SKM-1 treated with dmso at 0.1 percent for 144 hours (cell line): ENCODE data around the gene FIS1.
A peak's percentile ranks its signal among the peaks of the same experiment; 100 is the strongest.
"Not testable (repeated sequence)": the region's sequence is repeated elsewhere in the genome, so short reads cannot be mapped to it uniquely, and the experiment has no call there.

Source experiments
- DNase-seq: peaks from one replicate; lab custom pipeline; 2025; ENCODE audit not compliant: unreplicated experiment; lab: John Stamatoyannopoulos, UW

The FIS1 gene

DNA sequence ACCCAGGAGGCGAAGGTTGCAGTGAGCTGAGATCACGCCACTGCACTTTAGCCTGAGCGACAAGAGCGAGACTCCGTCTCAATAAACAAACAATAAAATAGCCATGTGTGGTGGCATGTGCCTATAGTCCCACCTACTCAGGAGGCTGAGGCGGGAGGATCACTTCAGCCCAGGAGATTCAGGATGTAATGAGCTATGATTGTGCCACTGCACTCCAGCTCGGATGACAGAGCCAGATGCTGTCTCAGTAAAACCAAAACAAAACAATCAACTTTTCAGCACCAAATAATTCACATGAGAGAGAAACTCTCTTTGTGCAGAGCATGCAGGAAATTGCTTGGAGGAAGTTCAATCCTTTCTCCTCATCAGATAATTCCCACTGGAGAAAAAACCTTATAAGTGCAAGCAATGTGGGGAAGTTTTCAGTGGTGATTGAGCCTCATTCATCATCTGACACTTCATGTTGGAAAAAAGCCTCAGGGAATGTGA is 13.4 kb upstream of the FIS1 start:
- DNase-seq = no peak

DNA sequence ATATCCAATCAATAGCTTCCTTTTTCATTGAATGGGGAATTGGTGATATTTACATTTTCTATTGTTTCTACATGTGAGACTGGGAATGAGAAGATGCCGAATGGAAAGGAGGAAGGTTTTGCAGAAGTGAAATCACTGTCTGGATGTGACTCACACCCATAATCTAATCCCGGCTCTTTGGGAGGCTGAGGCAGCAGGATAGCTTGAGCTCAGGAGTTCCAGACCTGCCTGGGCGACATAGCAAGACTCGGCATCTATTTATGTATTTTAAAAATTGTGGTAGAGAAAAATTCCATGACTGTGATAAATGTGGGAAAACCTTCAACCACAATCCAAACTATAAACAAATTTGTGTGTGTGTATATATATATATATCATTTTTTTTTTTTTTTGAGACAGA is 10.9 kb upstream of the FIS1 start:
- DNase-seq = no peak

DNA sequence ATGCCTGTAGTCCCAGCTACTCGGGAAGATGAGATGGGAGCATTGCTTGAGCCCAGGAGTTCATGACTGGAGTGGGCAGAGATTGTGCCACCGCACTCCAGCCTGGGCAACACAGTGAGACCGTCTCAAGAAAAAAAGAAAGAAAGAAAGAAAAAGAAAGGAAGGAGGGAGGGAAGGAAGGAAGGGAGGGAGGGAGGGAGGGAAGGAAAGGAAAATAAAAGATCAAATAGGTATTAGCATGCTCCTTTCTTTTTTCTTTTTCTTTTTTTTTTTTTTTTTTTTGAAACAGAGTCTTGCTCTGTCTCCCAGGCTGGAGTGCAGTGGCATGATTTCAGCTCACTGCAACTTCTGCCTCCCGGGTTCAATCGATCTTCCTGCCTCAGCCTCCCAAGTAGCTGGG is 8.3 kb upstream of the FIS1 start:
- not testable (repeated sequence) for DNase-seq

DNA sequence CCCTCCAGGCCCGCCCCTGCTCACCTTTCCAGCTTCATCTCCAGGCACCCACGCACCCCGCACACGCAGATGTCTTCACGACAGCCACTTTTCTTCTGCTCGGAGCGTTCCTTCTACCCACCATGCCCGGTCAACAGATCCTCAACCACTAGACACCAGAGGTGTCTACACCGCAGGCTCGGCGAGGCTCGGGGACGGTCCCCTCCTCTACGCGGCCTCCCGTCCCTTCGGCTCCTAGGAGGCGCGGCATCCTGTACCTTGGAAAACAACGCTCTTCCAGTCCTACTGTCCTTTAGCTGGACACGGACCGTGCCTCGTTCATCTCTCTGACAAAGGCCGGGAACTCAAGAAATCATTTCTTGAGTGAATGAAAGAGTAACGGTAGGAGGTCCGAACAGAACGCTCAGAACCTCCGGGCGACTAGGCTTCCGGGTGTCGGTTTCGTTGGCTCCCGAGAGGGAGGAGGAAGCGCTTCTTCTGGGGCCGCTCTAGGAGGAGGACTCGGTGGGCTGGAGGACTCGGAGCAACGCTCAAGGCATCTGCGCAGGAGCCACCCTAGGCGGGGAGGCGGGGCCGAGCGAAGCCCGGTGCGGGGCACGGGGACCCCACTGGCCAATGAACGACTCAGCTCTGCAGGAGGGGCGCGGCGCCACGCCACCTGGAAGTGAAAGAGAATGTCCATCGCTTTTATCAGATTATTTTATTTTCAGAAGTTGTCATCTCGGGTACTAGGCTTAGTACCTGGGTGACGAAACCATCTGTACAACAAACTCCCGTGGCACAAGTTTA is 7.2 kb upstream of the FIS1 start:
- DNase-seq = peak; percentile 98

DNA sequence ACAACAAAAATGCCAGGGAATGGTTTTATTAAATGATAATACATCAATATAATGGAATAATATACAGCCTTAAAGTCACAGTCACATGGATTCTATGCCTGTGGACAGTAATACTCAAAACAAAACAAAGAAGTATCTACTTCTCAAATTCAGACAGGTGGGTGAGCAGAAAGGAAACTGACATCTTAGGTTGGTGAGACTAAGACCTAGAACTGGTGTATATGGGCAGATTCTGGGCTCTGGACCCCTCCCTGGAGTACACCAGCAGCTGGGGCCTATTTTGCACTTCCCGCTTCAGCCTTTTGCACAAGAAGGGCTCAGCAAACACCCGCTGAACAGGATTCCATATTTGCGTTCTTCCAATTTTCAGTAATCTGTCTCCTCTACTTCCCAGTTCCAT is 5.4 kb upstream of the FIS1 start:
- DNase-seq = no peak

DNA sequence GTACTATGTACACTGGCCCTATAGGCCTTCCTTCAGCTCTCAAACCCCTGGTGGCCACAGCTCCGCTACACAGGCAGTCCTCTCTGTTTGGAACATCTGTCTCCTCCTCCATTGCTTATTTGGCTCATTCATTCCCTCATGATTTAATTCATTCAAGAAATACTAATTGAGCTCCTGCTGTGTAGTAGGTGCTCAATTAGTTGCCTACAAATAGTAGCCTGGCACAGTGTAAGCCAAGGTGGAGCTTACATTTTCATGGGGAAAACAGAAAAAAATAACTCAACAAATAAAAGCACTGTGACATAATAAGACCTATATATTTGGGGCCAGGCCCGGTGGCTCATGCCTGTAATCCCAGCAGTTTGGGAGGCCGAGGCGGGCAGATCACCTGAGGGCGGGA is 3.4 kb upstream of the FIS1 start:
- no peak for DNase-seq

DNA sequence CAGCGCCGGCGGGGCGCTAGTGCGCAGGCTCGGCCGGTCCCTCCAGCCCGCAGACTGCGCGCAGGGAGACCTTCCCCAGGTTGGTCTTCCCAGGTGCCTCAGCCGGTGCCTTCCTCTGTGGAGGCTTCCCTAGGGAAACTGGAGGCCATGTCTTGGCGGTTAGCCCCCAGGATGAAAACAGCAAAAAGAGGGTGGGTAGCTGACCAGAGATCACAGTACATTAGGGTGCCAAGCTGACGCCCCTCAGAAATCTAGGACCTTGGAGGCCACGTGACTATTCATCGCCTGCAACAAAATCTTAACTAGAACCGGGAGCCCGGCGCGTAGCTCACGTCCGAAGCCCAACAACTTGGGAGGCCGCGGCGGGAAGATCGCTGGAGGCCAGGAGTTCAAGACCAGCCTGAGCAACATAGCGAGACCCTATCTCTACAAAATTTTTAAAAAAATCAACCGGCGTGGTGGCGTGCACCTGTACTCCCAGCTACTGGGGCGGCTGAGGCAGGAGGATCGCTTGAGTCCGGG is 327 bp upstream of the FIS1 start:
- no peak for DNase-seq

DNA sequence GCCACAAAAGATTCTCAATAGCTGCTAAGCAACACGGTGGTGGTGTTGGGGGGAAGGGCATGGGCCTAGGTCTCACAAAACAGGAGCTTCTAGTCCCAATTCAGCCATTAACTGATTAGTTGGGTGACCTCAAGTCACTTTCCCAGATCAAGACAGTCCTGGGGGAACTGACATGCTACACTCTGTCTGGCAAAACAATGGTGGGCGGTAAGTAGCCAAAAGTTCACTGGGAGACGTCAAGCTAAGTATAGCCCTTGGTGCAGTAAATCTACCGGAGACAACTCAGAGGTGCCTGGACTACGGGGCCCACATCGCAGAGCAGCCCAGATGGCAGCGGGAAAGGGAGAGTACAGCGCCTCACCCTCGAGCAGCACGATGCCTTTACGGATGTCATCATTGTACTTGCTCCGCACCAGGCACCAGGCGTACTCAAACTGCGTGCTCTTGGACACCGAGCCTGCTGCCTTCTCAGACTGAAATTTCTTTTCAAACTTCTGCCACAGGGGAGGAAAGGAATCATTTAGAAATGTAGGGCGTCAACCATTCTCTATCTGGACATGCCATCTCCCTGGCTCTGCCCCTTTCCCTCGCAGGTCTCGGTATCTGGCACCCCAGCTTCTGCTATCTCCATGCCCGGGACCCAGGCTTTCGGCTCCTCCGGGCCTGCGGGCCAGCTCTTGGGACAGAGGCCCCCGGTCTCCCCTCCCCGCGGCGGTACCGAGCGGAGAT is 1.1 kb downstream of the FIS1 start:
- DNase-seq = no peak

DNA sequence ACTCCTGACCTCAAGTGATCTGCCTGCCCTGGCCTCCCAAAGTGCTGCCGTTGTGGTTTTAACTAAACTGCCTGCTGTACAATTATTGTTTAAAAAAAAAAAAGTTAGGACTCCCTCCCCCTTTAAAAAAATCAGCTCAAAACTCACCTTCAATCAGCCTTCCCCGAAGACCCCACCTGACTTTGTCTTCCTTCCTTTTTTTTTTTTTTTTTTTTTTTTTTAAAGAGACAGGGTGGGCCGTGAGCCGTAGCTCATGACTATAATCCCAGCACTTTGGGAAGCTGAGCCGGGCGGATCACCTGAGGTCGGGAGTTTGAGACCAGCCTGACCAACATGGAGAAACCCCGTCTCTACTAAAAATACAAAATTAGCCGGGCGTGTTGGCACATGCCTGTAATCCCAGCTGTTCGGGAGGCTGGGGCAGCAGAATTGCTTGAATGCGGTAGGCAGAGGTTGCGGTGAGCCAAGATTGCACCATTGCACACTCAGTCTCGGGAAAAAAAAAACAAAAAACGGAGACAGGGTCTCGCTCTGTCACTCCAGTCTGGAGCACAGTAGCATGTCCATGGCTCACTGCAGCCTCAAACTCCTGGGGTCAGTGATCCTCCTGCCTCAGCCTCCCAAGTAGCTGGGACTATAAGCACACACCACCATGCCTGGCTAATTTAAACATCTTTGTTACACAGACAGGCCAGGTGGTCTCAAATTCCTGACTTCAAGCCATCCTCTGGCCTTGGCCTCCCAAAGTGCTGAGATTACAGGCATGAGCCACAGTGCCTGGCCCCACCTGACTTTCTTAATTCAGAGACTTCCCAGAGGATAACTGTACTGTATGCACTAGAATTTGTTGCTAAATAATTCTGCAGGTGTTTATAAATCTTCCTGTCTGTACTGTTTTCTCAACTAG is 3.2 kb downstream of the FIS1 start:
- DNase-seq = peak; percentile 62

DNA sequence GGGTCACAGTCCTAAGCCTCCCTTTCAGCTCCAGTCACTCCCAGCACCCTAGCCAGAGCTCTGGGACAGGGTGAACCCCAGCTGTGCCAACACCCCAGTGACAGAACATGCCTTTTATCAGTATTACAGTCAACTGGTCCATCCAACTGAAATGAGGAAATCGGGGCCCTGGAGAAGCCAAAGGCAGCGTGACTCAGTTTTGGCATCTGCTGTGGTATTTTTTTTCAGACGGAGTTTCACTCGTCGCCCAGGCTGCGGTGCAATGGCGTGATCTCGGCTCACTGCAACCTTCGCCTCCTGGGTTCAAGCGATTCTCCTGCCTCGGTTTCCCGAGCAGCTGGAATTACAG is 3.9 kb downstream of the FIS1 start:
- peak; percentile 74 for DNase-seq

DNA sequence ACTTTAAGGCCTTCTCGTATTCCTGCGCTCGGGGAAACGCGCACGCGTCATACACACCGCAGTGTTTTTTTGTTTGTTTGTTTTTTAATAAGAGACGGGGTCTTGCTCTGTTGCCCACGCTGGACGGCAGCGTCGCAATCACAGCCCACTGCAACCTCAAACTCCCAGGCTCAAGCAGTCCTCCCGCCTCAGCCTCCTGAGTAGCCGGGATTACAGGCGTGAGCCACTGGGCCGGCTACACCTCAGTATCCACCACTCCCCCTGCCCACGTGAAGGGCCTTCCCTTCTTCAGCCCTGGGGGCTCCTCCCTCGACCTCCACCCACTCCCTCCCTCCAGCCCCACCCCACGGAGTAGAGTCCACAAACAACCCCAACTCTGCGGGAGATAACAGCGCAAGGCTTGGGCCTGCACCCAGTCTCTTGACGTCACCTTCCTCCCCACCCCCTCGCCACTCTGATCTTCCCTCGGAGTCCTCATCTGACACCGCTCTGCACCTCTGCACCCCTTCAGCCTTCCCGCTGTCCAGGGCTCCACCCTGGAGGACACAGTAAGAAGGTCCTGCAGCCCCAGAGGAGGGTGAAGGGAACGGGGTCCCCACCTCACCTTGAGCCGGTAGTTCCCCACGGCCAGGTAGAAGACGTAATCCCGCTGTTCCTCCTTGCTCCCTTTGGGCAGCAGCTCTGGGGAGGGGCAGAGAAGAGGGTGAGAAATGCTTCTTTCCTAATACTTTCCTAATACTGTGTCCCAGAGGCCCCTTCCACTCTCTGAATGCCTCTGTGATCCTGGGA is 4.5 kb downstream of the FIS1 start:
- DNase-seq = no peak

DNA sequence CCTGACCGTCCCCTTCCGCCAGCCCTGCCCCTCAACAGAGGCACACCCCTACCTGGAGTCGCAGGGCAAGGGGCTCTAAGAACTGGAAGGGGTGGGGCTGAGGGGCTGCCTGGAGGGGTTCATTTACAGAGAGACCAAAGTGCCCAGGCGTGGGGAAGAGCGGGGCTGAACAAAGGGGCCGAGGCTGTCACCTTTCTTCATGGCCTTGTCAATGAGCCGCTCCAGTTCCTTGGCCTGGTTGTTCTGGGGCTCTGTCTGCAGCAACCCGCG is 5.0 kb downstream of the FIS1 start:
- no peak for DNase-seq

DNA sequence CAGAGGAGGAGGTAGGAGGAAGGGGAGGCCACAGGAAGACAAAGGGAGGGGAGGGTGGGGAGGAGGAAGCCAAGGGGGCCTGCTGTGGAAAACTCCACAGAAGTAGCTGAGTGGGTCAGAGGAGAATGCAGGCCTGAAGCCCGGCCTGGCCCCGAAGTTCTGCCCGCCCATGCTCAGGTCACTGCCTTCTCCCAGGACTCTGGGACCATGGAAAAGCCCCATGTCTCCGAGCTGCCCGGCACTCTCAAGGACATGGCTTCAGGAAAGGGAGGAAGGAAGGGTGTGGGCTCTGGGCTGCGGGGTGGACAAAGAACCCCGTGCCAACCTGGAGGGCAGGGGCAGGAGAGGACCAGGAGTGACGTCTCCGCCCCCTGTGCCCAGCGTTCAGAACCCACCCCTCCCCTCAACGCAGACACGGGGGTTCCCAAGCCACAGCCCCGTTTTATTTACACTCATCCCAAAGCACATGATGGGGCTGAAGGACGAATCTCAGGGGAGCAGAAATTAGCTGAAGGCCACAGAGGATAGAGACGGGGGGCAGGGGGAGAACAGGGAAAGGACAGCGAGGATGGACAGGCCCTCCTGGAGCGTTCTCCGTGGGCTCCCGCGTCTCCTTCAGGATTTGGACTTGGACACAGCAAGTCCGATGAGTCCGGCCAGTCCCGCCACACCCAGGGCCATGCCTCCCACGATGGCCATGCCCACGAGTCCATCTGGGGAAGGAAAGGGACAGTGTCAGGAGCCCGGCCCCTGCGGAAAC is 5.5 kb downstream of the FIS1 start:
- no peak for DNase-seq

DNA sequence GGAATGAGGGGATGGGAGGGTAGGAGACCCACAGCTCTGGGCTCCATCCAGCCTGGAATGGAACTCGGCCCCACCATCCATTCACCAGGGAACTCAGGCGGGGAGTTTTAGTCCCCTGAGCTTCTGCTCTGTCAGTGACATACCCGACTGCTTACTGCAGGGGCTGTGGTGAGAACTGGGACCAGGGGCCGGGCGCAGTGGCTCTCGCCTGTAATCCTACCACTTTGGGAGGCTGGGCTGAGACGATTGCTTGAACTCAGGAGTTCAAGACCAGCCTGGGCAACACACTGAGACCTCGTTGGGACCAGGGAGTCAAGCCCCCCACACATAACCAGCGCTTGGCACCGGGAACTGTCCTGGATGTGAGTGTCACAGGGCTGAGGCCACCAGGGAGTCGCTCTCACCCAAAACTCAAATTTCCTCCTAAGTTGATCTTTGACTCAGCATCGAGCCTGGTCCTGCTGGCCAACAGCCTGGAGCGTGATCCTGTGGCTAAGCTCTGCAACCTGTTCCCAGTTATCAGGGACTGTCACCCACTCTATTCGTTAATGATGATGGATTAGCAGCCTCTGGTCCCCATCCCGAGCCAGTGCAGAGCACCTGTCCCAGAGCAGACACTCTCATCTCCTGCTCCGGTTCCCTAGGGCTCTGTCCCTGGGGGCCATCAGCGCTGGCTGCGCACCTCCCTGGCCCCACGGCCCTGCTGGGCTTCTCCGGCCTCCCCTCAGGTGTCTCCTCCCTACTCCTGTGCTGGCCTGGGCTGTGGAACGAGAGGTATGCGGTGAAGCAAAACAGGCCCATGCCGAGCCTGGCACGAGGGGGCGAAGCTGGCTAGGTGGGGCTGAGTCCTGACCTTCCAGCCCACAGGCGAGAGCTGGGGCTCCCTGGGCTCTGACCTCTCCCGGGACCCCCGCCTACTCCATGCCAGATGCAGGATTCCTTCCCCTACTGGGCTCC is 6.4 kb downstream of the FIS1 start:
- DNase-seq = no peak

DNA sequence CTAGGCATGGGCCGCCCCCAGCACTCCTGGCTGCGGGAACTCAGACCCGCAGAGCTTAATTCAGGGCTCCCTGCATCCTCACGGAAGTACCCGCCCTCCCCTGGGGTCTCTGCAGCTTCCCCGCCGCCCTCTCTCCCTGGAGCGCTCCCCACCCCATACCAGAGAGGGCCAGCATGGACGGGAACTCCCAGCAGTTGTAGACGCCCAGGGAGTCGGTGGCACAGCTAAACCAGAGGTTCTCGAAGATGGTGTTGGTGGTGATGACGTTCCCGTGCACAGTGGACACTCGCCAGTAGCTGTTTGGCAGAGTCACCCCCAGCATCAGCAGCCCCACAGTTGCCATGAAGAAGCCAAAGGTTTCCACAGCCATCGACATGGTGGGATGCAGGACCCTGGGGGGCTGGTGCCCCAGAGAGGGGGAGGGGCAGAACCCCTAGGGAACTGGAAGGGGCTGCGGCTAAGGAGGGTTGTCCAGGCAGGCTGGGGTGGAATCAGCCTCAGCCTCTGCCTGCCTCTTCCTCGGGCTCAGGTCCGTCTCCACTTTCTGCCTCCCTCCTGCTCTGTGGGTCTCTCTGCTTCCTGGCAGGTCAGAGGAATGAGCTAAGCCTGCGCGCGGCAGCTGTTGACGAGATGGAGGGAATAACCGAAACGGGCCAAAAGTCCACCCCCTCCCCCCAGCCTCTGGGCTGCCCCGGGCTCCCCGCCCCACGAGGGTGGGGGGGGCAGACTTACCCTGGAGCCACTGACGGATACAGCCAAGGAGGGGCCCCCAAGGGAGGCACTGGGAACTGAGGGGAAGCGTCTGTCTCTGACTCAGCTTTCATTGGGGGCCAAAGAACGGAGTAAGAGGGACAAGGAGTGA is 7.4 kb downstream of the FIS1 start, which contains the start of gene CLDN15:
CLDN15 (minus strand) TSS at position 597 of the 862 bp plus-strand sequence; CDS start at position 376, 221 bp downstream.
- DNase-seq = no peak

DNA sequence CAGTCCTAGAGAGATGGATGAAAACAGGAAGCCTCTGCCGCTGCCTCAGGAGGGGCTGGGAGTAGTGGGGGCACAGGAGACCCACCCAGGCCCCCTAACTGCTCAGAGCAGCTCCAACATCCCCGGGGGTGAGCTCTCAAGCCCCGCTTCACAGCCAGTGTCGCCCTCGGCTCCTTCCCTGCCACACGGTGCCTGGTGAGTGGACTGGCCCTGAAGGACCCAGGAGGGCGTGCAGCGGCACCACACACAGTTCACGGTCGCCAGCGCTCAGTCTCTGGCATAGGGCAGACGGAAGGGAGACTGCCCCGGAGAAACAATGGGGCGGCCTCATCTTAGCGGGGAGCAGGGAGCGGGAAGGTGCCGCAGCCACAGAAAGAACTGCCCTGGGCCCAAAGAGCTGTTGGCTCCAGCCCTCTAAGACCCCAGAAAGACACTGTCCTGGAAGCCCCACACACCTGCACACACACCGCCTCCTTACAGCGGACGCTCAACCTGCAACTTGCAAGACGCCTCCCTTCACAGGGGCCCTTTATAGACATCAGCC is 8.5 kb downstream of the FIS1 start:
- no peak for DNase-seq

DNA sequence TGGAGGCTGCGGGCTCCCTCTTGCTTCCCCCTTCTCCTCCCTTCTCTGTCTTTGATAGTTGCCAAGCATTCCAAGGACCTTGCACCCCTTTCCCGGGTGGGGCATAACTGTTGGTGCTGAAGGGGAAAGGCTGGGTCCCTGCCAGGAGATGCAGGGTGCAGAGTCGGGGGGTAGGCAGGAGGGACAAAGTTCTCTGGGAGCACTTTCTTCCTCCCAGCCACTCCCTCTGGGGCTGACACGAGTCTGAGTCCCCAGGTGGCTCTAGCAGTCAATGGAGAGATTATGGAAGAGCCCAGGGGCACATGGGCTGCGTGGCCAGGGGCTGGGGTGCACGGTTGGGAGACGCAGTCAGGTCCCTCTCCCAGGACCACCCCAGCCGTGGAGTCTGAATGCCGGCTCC is 9.4 kb downstream of the FIS1 start:
- no peak for DNase-seq

DNA sequence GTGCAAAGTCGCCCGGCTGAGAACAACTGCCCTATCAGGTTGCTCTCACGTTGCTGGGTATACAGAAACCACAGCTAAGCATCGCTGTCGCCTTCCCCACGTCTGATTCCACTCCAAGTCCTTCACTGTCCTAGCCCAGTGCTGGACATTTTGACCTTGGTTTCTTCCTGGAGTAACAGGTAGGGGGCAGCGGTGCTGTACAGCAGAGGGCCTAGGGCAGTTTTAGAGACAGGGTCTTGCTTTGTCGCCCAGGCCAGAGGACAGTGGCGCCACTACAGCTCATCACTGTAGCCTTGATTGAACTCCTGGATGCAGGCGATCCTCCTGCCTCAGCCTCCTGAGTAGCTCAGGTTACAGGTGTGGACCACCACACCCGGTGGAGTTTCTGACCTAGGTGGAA is 9.8 kb downstream of the FIS1 start:
- no peak for DNase-seq
